ENCODE results near the gene THOC7. TPM values are rescaled to one million over a fixed set of nuclear protein-coding genes. Genes with fewer than 3 reads are reported as not detected.

THOC7 gene
- polyA plus RNA-seq (ENCODE audit: insufficient read depth in 1 of 5, insufficient read length in 5 of 5, low replicate concordance in 1 of 5) = 10 to 100 TPM; 70.9 to 91.9 (median 78.4) TPM
- long read RNA-seq, donor 1, transcript THOC7-201 (8 exons, 990 nt) = major isoform, 41 of 95 reads
- long read RNA-seq, donor 1, transcript THOC7-204 (7 exons, 836 nt) = minor isoform, 5 of 95 reads
- long read RNA-seq, donor 1, partial matches to known transcripts = 46 of 95 reads
- long read RNA-seq, donor 1, other reads (novel, unspliced or antisense) = 0 of 95 reads
- long read RNA-seq, donor 2, transcript THOC7-201 (8 exons, 990 nt) = major isoform, 18 of 31 reads
- long read RNA-seq, donor 2, partial matches to known transcripts = 11 of 31 reads
- long read RNA-seq, donor 2, other reads (novel, unspliced or antisense) = 0 of 31 reads
- long read RNA-seq, donor 3, transcript THOC7-201 (8 exons, 990 nt) = major isoform, 33 of 36 reads
- long read RNA-seq, donor 3, partial matches to known transcripts = 0 of 36 reads
- long read RNA-seq, donor 3, other reads (novel, unspliced or antisense) = 0 of 36 reads
- long read RNA-seq, donor 4, transcript THOC7-201 (8 exons, 990 nt) = major isoform, 14 of 24 reads
- long read RNA-seq, donor 4, partial matches to known transcripts = 6 of 24 reads
- long read RNA-seq, donor 4, other reads (novel, unspliced or antisense) = 0 of 24 reads
- long read RNA-seq, donor 5, transcript THOC7-201 (8 exons, 990 nt) = major isoform, 41 of 97 reads
- long read RNA-seq, donor 5, partial matches to known transcripts = 53 of 97 reads
- long read RNA-seq, donor 5, other reads (novel, unspliced or antisense) = 0 of 97 reads
- long read RNA-seq, donor 6, transcript THOC7-201 (8 exons, 990 nt) = major isoform, 39 of 67 reads
- long read RNA-seq, donor 6, partial matches to known transcripts = 26 of 67 reads
- long read RNA-seq, donor 6, other reads (novel, unspliced or antisense) = 0 of 67 reads
- long read RNA-seq, donor 7, transcript THOC7-201 (8 exons, 990 nt) = major isoform, 13 of 15 reads
- long read RNA-seq, donor 7, partial matches to known transcripts = 0 of 15 reads
- long read RNA-seq, donor 7, other reads (novel, unspliced or antisense) = 0 of 15 reads
- long read RNA-seq, donor 8, transcript THOC7-201 (8 exons, 990 nt) = major isoform, 12 of 13 reads
- long read RNA-seq, donor 8, partial matches to known transcripts = 0 of 13 reads
- long read RNA-seq, donor 8, other reads (novel, unspliced or antisense) = 0 of 13 reads

- peak; percentile 39 to 63 for DNase-seq
Observed at GRCh38 chr3:63863150-63864007, at the start of gene THOC7, which contains the start of gene ATXN7. Gene THOC7 (minus strand): TSS chr3:63863805. CDS start chr3:63863790, 15 bp downstream. Gene ATXN7 (plus strand): TSS chr3:63863867. CDS start chr3:63912599, 48,732 bp downstream.

GRCh38 chr3:63912768-63913588, 49.4 kb upstream of the THOC7 start:
- peak; percentile 40 to 48 for DNase-seq

DNA sequence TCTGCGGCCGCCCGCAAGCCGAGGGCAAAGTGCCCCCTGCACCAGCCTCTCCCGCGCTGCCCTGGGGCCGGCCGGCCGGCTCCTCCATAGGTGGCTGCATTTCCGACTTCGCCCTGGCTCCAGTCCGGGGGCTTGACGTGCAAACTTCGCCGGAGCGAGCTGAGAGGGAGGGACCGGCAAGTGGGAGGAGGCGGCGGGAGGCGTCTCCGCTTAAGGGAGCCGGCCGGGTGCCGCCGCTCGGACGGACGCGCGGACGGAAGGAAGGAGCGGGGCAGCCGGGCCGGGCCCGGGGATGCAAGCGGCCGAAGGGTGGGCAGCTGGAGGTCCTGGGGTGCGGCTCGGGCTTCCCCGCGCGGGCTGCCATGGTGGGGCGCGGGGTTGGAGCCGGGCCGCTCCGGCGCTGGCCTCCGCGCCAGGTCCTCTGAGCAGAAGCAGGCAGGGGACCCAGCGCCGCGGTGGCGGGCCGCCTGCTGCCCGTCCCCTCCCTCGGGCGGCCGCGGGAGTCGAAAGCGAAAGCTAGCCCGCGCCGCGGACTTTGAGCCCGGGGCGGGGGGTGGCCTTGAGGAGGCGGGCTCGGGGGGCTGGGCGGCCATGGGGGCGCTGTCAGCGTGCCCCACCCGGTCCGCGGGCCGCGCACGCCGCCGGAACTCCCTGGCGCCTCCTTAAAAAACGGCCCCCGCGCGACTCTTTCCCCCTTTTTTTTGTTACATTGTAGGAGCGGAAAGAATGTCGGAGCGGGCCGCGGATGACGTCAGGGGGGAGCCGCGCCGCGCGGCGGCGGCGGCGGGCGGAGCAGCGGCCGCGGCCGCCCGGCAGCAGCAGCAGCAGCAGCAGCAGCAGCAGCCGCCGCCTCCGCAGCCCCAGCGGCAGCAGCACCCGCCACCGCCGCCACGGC, 48.5 kb upstream of the THOC7 start, which contains the start of gene SCAANT1:
Gene SCAANT1, minus strand, starts transcription at position 511 of the 895 bp plus-strand sequence.
- DNase-seq = peak; percentile 89

DNA sequence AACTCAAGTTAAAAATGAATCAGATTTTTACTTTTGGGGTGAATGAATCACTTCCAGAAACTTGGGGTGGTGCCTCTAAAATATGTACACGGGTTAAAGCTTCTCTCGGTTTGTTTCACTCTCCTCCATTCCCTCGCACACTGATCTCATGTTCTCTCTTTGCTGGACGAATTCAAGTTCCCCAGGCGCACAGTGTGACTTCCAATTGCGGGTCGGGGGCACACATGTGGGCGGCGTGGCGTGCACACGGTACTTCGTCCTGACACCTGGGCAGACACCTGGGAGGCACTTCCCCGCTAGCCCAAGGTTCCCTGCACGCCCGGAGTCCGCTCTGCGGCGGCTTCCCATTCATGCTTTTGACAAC, 47.9 kb upstream of the THOC7 start:
- DNase-seq = no peak

GRCh38 chr3:63910891-63911290, 47.3 kb upstream of the THOC7 start:
- DNase-seq = no peak

DNA sequence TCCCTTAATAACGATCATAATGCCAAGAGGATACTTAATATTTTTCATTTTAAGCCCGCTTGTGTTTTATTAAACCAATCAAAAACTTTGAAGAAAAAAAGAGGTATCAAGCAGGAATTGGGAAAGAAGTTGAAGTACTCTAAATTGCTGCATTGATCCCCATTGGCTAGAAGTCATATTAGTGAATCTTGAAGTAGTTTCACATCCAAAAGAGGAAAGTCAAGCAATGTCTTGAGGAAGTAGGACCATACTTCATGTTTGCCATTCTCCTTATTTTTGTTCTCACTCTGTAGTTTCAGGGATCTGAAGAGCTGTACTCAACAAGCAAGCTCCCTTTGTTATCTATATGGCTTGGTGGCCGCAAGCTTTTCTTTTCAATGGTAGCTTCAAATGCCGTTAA, 46.4 kb upstream of the THOC7 start:
- no peak for DNase-seq

GRCh38 chr3:63909431-63909830, 45.8 kb upstream of the THOC7 start:
- DNase-seq = peak in 1 of 2 donors; percentile 44

GRCh38 chr3:63908776-63909175, 45.2 kb upstream of the THOC7 start:
- DNase-seq = no peak

GRCh38 chr3:63908081-63908736, 44.6 kb upstream of the THOC7 start:
- no peak for DNase-seq

DNA sequence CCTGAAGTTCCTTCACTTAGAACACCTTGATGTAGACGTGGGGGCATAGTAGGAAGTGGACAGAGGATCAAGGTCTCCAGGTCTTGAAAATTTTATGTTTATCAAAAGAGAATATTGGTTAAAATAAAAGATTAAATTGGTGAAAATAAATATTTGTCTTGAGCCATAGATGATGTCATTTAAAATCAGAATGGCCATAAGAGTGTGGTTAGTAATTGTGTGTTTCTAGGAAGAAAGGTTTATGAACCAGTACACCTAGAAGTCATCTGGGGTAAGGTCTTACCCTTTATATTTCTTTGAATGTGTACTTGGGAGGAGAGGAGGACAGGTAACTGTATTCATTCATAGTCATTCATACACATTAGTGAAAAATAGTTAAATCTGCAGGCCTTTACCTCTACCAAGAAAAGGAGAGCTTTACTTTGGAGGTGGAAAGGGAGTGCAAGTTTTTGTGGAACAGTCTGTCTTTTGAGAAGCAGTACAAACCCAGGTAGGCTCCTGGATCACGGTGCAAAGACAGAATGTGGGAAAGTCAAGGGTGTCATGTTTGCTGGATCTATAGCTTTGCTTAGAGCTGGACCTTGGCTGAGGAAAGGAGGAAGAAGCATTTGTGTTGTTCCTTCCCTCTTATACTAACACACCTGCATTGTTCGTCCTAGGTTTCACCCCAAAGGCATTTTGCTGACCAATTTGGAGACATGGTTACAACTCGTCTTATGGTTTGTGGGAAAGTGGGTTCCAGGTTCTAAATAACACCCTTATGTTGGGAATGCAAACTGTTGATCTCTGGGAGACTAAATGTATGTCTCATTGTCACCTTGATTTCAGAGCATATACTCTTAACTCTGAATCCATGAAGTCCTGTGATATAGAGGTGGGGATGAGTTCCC, 42.4 kb upstream of the THOC7 start:
- DNase-seq = no peak

DNA sequence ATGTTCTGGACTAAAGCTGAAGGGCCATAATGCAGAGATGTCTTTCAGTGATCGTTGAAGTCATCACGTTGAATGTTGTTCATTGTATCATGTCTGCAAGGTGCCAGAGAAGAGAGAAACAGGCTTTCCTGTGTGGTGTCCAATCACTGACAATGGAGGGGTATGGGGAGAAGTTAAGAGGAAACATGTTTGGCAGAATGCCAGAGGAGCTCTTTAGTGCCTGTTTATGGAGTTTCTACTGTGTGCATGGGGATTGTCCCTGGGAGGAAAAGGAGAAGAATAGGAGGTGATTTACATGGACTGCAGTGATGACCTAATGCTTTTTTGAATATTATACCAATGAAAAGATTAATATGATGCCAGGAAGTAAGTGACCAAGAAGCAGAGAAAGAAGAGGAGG, 36.9 kb upstream of the THOC7 start:
- no peak for DNase-seq

DNA sequence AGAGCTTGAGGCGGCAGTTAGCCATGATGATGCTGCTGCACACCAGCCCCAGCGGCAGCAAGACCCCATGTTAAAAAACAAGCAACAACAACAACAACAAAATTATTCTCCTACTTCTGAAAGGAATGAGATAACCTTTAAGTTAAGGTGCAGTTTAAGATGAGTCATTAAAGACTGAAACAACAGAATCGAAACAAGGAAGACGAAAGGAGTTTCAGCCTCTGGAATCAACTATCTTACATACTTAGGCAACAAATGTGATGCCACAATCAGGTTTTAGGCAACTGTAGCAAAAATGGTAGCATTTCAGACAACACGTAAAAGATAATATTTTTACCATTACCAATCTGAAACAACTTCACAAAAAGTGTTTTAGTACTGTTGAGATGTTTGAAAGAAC, 36.4 kb upstream of the THOC7 start:
- DNase-seq = no peak

GRCh38 chr3:63896332-63897030, 32.9 kb upstream of the THOC7 start:
- DNase-seq = no peak

GRCh38 chr3:63895422-63896189, 32.0 kb upstream of the THOC7 start:
- DNase-seq = no peak

DNA sequence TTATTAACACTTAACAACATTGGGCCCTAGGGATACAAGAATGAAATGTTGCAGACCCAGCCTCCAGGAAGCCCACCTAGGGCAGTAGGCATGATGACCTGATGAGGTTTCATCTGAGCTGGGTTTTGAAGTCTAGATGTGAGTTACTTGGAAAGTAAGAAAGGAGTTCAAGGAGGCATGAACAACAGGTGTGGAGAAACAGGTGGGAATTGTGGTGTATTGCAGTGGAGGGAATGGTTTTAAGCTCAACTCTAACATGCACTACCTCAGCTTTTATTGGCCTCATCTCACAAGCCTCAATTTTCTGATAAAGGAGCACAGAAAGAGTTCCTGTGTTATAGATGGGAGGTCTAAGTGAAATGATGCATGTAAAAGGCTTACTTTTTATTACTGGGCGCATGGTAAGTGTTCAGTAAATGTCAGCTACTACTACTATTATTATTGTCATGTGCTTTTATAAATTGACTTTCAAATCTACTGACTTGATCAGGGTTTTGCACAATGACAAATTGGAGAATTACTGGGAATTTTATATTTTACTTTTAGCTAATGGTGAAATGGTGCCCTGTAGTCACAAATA, 29.3 kb upstream of the THOC7 start:
- DNase-seq = no peak

Data from right lung (tissue), 10 donors.